ENCODE results near the gene HNRNPU.

- TF ChIP-seq, protein P1, sequence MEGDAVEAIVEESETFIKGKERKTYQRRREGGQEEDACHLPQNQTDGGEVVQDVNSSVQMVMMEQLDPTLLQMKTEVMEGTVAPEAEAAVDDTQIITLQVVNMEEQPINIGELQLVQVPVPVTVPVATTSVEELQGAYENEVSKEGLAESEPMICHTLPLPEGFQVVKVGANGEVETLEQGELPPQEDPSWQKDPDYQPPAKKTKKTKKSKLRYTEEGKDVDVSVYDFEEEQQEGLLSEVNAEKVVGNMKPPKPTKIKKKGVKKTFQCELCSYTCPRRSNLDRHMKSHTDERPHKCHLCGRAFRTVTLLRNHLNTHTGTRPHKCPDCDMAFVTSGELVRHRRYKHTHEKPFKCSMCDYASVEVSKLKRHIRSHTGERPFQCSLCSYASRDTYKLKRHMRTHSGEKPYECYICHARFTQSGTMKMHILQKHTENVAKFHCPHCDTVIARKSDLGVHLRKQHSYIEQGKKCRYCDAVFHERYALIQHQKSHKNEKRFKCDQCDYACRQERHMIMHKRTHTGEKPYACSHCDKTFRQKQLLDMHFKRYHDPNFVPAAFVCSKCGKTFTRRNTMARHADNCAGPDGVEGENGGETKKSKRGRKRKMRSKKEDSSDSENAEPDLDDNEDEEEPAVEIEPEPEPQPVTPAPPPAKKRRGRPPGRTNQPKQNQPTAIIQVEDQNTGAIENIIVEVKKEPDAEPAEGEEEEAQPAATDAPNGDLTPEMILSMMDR (IDR thresholded peaks at IDR 0.05), result no peak
- TF ChIP-seq POLR2A (IDR thresholded peaks at IDR 0.05), result no peak
Measured at GRCh38 chr1:244817415-244817894, 46.9 kb downstream of the HNRNPU start.
